H1 (cell line): ENCODE results near the gene DNAJB6. TPM values are rescaled to one million over a fixed set of nuclear protein-coding genes. Genes with fewer than 3 reads are reported as not detected.

Source experiments
- CTBP2 ChIP-seq: IDR thresholded peaks from 2 replicates; pipeline ENCODE4 v1.7.0; 2011; ENCODE audit warnings: borderline replicate concordance, mild to moderate bottlenecking, moderate library complexity, mixed read lengths, low read length; ENCODE audit not compliant: insufficient read depth, insufficient read length
- NANOG ChIP-seq: IDR thresholded peaks from 2 replicates; pipeline ENCODE4 v1.6.1; 2011; ENCODE audit warnings: low read length, low read depth, mild to moderate bottlenecking, inconsistent platforms; ENCODE audit not compliant: insufficient read depth, poor library complexity, severe bottlenecking
- polyA plus RNA-seq, 7 experiments: library from polyadenylated mRNA; depleted of rRNA in 3 of 7; stranded (reverse) in 5 of 7; unstranded in 2 of 7; fragments of >200 nt in 5 of 7; fragments of 200-250 nt in 2 of 7; gene quantifications; 1 replicate in 5 of 7; 2 replicates in 1 of 7; 4 replicates in 1 of 7; pipeline versions ENCODE4 v1.2.1 to v1.2.3, GENCODE V29; 2011 to 2013; ENCODE audit warnings: missing spikeins in 2 of 7, mixed read lengths in 2 of 7
- total RNA-seq: library from RNA; stranded (reverse); fragmentation: NEBNext Ultra II Directional; extraction: Animal tissue kit (Norgen Biotek cat#: 25700); gene quantifications from 2 replicates; pipeline ENCODE4 v1.2.1, GENCODE V29; 2021

Gene DNAJB6
- total and polyA plus RNA-seq, 2 of the 8 experiments (the other 6 are each of a cell fraction or from before 2014, with no cell fraction given) = 166 to 295 TPM

DNA sequence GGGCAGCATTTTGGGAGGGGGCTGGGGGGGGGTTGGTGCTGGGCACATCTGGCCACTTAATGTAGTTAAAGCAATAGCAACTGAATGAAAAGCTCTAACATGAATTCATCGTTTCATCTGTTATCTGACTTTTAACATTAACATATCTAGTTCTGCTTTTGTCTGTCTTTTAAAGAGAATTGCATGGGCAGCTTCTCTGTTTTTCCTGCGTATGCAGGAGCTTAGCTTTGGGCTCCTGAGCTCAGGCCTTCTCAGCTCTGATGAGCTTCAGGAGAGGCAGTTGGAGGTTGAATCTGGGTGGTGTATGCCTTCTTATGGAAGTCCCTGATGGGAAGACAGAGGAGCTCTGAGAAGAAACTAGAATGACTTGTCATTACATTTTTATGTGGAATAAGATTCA is 58.4 kb downstream of the DNAJB6 start (continued):
- TF ChIP-seq CTBP2 (no peak), NANOG (no peak)
